HG02885 (cell line): Measurements from ENCODE around the gene CALR.
"Not testable (repeated sequence)": the region's sequence is repeated elsewhere in the genome, so short reads cannot be mapped to it uniquely, and the experiment has no call there.

ENCODE experiments used
- ATAC-seq: cut with Tn5 transposase; IDR thresholded peaks from one replicate; pipeline ENCODE4 v1.9.1; 2021; ENCODE audit warnings: mild to moderate bottlenecking; ENCODE audit not compliant: unreplicated experiment, poor library complexity

The CALR gene

DNA sequence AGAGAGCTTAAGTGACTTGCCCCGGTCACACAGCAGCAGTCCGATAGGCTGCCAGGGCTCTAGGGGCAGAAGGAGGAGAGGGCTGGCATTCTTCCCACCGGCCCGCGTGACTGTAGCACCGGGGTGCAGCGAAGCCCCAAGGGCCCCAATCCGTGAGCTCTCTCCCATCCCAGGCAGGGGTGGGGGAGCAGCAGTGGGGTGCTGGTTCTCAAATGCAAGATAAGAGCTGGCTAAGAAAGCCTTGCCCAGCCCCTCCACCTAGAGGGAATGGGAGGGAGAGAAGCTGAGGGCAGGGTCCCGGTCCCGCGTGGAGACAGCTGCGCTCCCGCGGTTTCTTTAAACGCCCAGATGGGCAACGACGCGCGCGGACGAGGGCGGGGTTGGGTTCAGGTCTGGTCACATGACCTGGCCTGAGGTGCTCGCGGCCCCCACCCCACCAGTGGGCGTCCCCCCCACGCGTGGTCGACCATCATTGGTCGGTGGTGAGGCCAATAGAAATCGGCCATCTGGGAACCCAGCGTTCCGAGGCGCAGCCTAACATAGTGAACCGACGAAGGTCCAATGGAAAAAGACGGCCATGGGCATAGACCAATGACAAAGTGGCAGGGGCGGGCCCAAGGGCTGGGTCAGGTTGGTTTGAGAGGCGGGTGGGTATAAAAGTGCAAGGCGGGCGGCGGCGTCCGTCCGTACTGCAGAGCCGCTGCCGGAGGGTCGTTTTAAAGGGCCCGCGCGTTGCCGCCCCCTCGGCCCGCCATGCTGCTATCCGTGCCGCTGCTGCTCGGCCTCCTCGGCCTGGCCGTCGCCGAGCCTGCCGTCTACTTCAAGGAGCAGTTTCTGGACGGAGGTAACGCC, at the start of gene CALR:
TSS of gene CALR (plus strand) at position 683 of the 852 bp plus-strand sequence. CDS start at position 754, 71 bp downstream.
- peak; percentile 89 for ATAC-seq

DNA sequence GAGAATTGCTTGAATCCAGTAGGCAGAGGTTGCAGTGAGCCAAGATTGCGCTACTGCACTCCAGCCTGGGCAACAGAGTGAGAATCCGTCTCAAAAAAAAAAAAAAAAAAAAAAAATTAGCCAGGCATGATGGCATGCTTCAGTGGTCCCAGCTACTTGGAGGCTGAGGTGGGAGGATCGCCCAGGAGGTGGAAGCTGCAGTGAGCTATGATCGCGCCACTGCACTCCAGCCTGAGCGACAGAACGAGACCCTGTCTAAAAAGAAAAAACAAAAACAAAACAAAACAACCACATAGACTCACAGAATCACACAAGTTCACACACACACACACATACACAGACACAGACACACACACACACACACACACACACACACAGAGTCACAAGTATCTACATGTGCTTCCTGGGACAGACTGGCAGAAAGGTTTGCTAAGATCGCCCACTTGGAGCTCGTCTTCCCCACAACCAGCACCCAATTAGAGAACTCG, 48.1 kb upstream of the CALR start:
- not testable (repeated sequence) for ATAC-seq

DNA sequence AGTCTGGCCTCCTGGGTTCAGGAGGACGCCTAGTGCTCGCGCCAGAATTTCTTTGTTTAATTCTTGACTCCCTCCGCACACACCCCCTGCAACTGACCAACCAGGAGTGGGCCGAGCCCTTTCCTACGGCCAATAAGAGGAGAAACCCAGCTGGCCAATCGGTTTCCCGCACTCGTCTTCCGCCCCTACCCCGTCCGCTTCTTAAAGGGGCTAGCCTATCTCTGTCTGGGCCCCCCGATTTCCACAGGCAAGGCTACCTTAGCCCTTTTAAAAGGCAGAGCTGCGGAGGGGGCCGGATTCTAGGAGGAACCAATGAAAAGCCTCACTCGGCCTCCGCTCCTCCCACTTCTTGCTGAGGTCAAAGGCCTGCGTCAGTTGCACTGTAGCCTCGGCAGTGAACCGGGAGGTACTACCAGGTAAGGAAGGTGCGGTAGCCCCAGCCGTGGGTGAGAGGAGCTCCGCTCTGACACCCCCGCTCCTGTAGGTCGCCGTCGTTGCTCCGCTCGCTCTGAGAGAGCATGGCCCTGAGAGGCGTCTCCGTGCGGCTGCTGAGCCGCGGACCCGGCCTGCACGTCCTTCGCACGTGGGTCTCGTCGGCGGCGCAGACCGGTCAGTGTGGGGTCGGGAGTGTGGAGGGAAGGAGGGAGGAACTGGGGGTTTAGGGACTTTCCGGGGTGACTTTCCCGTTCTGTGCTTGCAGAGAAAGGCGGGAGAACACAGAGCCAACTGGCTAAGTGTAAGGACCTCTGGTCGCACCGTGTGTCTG, 47.4 kb upstream of the CALR start, which contains the start of gene GCDH:
TSS of gene GCDH (plus strand) at position 374 of the 766 bp plus-strand sequence. CDS start at position 519, 145 bp downstream.
- peak; percentile 93 for ATAC-seq

DNA sequence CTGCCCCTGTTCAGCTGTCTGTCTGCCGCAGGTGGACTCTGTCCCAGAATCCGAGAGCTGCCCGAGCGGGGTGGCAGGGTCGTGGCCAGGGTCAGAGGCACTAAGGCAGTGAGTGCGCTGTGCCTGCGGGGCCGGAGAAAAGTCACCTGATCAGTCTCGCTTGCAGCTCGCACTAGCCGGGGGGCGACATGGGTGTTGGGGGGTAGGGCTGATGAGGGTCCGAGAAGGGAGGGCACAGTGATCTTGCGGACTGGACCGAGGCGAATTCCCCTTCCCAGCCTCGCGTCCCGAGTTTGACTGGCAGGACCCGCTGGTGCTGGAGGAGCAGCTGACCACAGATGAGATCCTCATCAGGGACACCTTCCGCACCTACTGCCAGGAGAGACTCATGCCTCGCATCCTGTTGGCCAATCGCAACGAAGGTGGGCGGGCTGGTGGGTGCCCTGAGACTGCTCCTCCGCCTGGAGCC, 46.8 kb upstream of the CALR start:
- no peak for ATAC-seq

DNA sequence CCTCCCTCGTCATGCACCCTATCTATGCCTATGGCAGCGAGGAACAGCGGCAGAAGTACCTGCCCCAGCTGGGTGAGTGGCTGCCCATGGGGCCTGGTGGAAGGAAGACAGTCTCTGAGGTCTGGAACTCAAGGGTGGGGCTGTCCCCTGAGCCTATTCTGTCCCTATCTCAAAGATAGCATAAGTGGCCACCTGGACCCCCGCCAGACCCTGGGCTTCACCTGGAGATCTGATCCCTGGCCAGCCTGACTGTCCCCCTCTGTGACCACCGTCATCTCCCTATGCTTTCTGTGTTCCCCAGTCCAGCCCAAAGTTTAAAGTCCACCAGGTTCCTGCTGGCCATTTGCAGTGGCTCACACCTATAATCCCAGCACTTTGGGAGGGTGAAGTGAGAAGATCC, 44.8 kb upstream of the CALR start:
- no peak for ATAC-seq

DNA sequence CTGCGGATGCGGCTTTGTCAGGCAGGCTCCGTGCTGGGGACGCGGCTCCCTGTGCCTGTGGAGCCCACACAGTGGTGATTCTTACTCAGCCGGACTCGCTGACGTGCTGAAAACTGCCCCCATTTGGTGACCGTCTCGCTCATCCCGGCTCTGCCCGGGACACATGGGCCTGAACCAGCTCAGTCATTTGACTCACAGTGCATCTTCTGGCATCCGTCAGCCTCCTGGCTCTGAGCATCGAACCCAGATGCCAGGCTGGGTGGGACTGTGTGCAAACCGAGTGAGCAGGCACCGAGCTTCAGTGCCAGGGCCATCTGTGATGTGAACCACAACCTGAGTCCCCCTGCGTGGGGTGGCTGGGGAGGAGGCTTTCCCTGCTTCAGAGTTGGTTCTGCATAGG, 41.9 kb upstream of the CALR start:
- ATAC-seq = no peak

DNA sequence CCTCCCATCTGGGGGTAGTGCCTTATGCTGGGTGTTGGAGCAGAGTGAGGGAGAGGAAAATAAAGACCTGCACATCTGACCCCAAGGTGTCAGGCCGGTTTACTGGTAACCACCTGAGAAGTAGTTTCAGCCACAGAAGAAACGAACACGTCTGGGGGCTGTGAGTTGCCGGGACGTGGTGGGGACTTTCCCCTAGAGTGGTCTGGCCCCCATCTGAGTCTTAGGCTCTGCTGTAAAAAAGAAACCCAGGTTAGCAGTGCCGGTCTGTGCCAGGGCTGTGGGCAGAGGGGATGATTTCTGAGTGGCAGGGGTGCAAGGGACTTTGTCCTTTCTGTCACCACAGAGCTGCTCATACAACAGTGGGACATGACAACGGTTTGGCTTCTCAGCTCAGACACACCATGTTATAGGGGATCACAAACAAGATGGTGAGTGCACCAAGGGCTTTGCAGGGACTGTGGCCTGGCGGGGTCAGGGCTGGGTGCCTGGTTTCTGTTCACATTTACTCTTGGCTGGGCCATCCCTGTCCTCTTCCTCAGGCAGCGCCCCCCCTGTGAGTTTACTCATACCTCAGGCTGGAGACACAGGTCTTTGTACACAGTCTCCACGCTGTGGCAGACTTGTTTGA, 38.4 kb upstream of the CALR start:
- no peak for ATAC-seq

DNA sequence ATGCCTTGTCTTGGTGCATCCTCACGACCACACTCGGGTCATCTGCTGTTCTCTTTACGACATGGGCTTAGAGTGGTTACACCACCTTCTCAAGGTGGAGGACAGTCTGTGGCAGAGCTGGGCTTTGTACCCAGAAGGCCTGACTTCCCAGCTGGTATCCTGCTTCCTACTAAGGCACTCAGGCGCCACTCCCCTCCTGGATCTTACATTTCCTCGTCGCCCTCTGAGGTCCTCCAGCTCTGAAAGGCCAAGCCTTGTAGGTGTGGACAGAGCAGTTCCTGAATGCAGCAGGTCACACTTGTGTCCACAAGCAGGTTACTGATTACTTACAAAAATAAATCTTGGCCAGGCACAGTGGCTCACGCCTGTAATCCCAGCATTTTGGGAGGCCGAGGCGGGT, 31.2 kb upstream of the CALR start:
- no peak for ATAC-seq

DNA sequence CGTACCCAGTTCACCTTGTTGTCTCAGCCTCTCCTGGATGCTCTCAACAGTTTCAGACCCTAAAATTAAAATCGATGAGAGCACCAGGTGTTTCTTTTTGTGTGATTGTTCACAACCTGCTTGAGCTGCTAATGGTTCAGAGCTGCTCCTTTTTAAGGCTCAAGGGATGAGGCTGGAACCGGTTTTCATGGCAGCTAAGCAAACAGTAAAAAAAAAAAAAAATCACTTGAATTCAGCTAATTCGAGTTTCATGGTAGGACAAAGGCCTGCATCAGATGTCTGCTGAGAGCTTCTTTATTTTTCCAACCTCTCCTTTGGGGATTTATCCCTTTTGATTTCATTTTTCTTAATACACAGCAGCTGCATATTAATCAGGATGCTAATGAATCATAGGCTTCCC, 25.8 kb upstream of the CALR start:
- ATAC-seq = no peak

DNA sequence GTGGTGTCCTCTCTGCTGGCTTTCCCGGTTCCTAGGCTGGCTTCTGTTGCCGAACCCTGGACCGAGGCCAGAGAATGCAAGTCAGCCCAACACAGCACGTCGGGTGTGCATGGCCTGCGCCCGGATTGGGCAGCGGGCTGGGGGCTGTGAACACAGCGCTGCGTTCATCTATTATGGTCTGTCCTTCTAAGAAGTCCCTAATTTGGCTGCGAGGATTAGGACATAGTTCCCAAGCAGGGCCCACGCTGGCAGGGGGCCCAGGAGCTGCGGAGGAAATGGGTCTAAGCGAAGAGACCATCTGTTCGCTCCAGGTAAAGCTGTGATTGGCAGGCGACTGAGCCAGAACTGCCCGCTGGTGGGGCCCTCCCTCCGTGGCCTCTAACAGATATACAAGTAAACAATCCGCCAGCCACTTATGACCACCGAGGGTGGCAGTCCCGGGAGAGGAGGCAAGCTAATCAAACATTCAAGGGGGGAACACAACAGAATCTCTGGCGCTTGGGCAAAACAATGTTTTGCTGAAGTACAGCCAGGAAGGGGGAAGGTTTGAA, 25.3 kb upstream of the CALR start:
- ATAC-seq = no peak

DNA sequence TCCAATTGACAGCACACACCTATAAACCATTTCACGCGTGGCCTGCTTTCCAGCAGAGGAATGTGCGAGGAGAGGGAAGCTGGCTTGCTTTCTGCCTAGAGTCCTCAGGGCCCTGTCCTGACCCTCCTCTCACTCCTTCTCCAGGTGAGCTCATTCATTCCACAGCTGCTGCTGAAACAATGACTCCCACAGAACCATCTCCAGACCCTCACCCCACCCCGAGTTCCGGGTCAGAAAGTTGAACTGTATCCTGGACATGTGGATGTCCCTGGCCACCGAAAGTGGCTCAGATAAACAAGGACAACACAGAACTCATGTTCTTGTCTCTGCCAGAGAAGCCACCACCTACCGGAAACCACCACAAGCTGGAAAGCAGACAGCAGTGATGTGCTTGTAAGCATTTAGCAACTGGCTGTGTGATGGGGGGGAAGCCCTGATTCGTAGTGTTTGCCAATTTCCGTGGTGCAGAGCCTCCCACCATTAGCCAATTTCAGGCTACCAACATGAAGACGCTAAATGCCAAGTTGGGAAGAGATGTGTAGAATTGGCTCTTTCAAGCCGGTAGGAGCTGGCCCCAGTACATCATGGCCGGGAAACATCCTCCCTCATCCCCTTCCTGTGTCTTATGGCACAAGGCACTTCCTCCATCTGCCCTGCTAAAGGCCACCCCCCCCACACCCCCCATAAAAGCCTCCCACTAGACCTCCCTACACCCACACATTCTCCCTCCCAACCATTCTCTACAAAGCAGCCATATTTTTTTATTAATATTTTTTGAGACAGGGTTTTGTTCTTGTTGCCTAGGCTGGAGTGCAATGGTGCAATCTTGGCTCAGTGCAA, 24.3 kb upstream of the CALR start:
- ATAC-seq = no peak

DNA sequence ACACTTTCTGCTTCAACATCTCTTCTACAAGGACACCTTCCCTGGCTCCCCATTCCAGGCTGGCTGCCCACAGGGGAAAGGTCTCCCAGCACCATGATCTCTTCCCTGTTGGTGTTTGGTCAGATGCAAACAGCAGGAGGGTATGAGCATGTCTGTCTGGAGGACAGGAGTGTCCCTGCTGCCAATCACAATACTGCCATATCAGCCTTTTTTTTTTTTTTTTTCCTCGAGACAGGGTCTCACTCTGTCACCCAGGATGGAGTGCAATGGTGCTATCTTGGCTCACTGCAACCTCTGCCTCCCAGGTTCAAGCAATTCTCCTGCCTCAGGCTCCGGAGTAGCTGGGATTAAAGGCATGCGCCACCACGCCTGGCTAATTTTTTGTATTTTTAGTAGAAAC, 22.5 kb upstream of the CALR start:
- not testable (repeated sequence) for ATAC-seq

DNA sequence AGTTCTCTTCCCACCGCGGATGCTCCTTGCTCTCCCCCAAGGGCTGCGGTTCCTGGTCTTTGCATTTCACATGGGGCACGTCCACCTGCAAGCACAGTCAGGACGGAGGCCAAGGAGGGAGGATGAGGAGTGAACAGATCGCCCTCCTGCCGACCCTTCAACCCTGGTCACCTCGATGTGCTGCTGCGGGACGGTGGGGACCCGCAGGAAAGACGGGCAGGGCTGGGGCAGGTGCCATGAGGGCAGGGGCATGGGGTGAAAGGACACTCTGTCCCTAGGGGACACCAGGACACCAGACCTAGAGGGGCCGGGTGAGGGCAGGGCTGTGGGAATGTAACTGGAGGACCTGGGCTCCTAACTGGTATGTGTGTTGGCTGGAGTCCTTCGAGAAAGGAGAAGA, 20.2 kb upstream of the CALR start:
- ATAC-seq = no peak

DNA sequence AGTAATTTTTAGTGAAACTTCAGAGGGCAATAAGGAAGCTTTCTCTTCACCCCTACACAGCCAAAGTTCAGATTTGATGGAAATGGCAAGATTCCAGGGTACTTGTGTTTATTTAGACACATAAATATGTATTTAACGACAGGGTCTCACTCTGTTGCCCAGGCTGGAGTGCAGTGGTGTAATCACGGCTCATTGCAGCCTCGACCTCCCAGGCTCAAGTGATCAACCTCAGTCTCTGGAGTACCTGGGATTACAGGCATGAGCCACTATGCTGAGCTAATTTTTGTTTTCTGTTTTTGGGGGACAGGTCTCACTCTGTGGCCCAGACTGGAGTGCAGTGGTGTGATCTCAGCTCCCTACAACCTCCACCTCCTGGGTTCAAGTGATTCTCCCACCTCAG, 17.4 kb upstream of the CALR start:
- no peak for ATAC-seq

DNA sequence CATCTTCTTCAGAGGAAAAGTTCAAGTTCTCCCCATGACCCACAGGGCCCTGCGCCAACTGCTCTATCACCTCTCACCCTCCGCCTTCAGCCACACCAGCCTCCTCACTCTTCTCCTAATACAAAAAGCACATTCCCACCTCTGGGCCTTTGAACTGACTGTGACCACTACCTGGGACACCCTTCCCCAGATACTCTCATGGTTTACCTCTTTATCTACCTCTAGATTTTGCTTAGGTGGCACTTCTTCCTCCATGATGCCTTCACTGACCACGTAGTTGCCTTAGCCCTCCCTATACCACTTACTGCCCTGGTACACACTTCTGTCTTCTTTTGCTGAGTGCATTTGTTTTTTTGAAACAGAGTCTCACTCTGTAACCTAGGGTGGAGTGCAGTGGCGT, 15.4 kb upstream of the CALR start:
- no peak for ATAC-seq

DNA sequence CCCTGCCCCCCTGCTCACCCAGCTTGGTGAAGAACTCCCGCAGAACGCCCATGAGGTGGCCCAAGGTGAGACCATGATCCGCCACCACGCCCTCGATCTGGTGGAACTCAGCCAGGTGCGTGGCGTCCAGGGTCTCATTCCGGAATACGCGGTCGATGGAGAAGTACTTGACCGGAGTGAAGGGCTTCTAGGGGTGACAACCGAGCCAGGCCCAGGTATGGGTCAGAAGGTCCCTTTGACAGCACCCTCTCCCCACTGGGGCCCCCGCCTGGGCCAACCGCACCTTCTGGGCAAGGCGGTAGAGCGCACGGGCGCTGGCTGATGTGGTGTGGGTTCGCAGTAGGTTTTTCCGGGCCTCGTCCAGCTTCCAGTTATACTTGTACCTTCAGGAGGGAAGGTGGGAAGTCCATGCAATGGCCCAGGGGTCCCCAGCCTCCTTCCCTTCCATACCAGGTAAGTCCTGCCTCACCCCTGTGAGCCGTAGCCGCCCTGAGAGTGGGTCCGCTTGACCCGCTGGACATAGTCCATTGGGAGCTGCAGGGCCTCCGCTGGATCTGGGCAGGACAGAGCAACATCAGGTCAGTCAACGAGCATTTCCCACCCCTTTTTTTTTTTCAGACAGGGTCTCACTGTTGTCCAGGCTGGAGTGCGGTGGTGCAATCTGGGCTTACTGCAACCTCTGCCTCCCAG, 13.6 kb upstream of the CALR start:
- ATAC-seq = no peak

DNA sequence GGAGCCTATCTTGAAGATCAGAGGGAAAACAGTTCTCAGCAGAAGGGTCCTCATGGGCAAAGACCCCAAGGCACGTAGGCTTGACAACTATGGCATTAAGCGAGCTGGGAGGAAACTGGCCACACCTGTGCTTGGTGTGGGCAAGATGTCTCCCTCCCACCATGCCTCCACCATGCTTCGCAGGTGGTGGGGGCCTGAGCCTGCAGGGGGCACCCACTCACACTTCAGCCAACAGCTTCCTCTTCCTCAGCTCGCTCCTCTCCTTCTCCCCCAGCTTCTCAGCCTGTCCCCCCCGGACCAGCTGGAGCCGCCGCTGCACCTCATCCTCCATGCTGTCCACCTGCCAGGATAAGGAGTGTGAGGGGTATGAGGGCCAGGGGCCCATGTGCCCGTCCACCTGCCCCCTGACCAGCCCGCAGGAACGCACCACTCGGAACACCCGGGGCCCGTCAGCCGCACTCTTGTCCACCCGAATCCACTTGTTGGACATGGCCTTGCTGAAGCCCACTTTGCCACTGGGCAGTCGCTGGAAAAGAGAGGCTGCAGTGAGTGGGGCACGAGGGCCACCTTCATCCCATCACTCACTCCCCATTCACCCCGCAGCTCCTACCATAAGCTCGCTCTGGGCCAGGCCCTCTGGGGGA, 8.3 kb upstream of the CALR start:
- ATAC-seq = no peak
